WI38 (cell line): ENCODE results near the gene VPS54.

ENCODE experiments used
- H3K4me3 ChIP-seq: 2 replicates; pipeline ENCODE4 v1.5.1; 2011; ENCODE audit warnings: low read depth, mild to moderate bottlenecking, control low read depth, low read length
- CTCF ChIP-seq: IDR thresholded peaks from 2 replicates; pipeline ENCODE4 v1.5.1; 2012; ENCODE audit warnings: low read depth, mild to moderate bottlenecking, control low read depth, low read length

VPS54 gene

DNA sequence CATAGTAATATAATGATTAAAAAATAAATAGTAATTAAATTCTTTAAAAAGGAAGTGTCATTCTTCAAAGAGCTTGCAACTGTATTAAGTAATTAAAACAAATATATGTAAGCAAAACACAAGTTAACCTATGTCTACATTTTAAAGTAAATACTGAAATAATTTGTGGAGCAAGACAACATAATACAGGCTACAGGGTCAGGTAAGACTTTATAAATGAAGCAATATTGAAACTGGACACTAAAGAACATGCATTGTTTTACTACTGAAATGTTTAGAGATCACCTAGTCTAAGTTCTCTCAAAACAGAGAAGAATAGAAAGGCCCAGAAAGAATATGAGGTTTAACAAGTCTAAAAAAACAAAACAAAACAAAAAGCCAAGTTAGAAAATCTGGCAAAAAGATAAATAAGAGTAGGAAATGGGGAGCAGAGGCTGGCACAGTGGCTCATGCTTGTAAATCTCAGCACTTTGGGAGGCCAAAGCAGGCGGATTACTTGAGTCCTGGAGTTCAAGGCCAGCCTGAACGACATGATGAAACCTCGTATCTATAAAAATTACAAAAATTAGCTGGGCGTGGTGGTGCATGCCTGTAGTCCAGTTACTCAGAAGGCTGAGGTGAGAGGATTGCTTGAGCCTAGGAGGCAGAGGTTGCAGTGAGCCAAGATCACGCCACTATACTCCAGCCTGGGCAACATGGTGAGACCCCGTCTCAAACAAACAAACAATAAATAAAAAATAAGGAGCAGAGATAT, 34.4 kb downstream of the VPS54 start:
- no peak overlapping the region for H3K4me3 ChIP-seq
- TF ChIP-seq CTCF = no peak

DNA sequence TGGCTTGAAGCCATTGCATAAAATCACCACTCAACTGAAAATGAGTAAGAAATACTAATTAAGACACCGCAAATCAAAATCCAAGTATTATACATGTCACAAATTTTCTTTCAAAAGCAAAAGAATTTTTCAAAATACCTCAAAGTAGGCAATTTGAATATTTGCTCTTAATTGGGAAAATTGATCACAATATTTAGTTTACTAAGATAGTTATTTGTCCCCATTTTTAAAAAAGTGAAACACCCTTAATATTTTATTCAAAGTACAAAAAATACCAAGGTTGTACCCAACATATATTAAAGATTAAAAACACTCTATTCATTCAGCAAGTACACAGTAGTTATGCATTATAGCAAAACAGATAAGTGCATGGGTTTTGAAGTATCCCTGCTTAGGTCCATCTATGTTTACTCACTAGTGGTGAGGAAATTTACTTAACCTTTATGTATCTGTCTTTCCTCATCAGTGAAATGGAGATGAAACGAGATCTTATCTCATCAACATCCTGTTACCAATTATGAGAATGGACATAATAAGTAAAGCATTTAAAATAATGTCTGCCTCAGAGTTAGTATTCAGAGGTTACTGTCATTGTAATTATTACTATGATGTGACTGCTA, 35.1 kb downstream of the VPS54 start:
- TF ChIP-seq CTCF = no peak
- H3K4me3 ChIP-seq = no peak overlapping the region

DNA sequence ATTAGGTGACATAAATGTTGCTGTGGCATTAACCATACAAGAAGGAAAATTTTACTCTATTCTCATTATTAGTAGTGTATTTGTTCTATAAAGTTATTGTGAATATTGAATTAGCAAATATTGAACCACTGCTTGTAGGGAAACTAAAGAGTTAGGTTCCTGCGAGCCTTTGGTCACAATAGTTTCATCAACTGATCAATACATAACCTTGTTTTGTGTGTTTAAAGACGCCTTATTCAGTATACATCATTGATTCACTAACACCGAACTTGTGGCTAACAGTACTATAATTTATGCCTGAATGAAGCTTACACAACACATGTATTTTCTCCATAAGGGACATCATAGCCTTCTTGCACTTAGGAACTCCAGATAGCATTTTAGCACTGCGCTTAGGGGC, 36.9 kb downstream of the VPS54 start:
- H3K4me3 ChIP-seq = no peak overlapping the region
- no peak for TF ChIP-seq CTCF

- no peak for TF ChIP-seq CTCF
- no peak overlapping the region for H3K4me3 ChIP-seq
Measured at GRCh38 chr2:63981702-63982103, 37.5 kb downstream of the VPS54 start.

GRCh38 chr2:63980794-63981193, 38.4 kb downstream of the VPS54 start:
- H3K4me3 ChIP-seq = no peak overlapping the region
- no peak for TF ChIP-seq CTCF

GRCh38 chr2:63977904-63978303, 41.3 kb downstream of the VPS54 start:
- no peak overlapping the region for H3K4me3 ChIP-seq
- TF ChIP-seq CTCF = no peak

- TF ChIP-seq CTCF = no peak
- H3K4me3 ChIP-seq = no peak overlapping the region
Measured at GRCh38 chr2:63976125-63976510, 43.1 kb downstream of the VPS54 start.
